Activated naive CD8-positive, alpha-beta T cell treated with anti-CD3 and anti-CD28 coated beads, Interleukin-2, amount 50 U/mL, for 16 hours (primary cell): Measurements from ENCODE around the gene GRK6.
A peak's percentile ranks its signal among the peaks of the same experiment; 100 is the strongest.

Source experiments
- DNase-seq: peaks from one replicate; pipeline ENCODE4 v3.0.0-alpha.2; 2020; ENCODE audit warnings: low read depth, low spot score

The GRK6 gene

DNA sequence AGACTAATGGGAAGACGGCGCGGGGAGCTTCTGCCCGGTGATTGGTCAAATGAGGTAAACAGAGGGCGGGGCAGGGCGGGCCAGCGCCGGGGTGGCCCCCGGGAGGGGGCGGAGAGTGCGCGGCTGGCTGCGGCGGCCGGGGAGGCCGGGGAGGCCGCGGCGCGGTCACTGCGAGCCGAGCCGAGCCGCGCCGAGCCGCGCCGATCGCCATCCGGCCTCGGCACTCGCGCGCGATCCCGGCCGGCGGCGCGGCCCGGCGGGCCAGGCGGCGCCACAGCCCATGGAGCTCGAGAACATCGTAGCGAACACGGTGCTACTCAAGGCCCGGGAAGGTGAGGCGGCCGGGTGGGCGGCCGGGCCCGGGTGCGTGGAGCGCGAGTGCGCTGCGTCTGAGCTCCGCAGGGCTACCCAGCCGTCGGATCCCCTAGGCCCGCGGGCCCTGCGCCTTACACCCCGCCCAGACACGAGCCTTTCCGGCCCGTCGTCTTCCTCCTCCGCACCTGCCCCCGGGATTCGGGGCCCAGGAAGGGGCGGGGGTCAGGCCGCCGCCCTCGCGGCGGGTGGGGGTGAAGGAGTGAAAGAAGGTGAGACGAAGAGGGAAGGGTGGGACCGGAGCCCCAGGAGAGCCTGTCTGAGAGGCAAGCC is at the start of gene GRK6:
GRK6 (plus strand) TSS at position 111 of the 645 bp plus-strand sequence; CDS start at position 281, 170 bp downstream.
- no peak for DNase-seq

GRCh38 chr5:177377851-177378776 is 48.4 kb upstream of the GRK6 start:
- DNase-seq = no peak

- no peak for DNase-seq
Observed at GRCh38 chr5:177378884-177379883, 47.3 kb upstream of the GRK6 start.

DNA sequence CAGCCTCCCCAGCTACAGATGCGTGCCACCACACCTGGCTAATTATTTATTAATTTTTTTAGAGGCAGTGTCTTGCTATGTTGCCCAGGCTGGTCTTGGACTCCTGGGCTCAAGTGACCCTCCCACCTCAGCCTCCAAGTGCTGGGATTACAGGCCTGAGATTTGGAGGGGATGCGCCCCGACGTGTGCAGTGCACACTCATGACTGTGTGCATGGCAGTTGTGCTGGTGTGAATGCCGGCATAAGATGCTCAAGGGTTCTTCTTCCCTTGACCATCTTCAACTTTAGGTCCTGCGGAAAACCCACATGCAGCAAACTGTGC is 45.7 kb upstream of the GRK6 start:
- no peak for DNase-seq

GRCh38 chr5:177382423-177383029 is 44.0 kb upstream of the GRK6 start:
- no peak for DNase-seq

GRCh38 chr5:177383181-177383580 is 43.3 kb upstream of the GRK6 start:
- DNase-seq = no peak

- DNase-seq = no peak
Observed at GRCh38 chr5:177384134-177384533, 42.3 kb upstream of the GRK6 start, which contains the start of gene SLC34A1. Gene SLC34A1 (plus strand): TSS chr5:177384434. CDS start chr5:177385742, 1,308 bp downstream.

- no peak for DNase-seq
Observed at GRCh38 chr5:177385720-177386119, 40.8 kb upstream of the GRK6 start.

DNA sequence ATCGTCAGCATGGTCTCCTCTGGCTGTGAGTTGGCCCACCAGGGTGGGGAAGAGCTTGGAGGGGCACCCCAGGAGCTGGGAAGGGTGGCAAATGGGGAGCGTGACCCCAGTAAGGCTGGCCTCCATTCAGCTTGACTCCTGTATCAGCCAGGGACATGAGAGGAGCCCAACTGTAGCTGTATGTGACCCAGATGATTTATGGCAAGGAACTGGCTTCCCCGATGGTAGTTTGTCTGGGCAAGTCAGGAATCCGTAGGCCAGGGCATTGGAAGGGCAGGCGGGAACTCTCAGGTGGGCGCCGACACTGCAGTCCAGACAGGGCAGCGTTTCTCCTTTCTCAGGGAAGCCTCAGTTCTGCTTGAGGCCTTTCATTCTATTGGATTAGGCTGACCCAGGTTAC is 39.9 kb upstream of the GRK6 start:
- DNase-seq = no peak

DNA sequence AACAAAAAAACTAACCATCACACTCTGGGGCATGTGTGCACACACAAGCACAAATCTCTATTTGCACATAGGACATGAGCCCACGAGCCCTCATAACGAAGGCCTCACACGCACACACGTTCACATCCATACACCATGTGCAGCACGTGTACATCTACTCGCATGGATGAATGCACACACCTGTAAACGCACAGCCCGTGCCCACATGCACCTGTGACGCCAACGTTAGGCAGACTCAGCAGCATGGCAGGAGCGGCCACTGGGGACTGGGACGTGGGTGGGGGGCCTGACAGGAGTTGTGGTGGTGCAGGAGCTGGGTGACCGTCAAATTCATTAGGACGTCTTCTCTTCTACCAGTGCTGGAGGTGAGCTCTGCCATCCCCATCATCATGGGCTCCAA is 39.1 kb upstream of the GRK6 start:
- no peak for DNase-seq

DNA sequence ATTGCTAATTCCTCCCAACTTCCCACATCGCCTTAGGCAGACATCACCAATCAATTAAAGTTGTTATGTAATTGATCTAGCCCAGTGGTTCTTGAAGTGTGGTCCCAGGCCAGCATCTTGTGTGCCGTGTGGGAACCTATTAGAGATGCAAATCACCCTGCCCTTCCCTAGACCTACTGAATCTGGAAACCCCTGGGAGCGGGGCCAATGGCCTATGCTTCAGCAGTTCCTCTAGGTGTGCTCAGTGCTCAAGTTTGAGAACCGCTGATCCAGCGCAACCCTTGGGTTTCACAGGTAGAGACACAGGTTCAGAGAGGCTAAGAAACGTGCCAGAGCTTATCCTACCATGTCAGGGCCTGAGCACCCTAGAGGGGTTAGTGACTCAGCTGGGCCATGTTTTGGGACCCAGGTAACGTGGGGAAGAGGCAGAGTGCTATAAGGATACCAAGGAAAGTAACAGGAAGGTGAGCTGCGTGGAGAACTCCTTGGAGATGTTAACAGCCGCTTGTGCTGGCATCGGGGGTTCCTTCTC is 37.9 kb upstream of the GRK6 start:
- DNase-seq = no peak

GRCh38 chr5:177389241-177390169 is 37.0 kb upstream of the GRK6 start:
- no peak for DNase-seq

- DNase-seq = peak; percentile 83
Observed at GRCh38 chr5:177390363-177391300, 35.8 kb upstream of the GRK6 start.

- DNase-seq = no peak
Observed at GRCh38 chr5:177392765-177393164, 33.7 kb upstream of the GRK6 start.

GRCh38 chr5:177393206-177393765 is 33.2 kb upstream of the GRK6 start:
- DNase-seq = no peak

DNA sequence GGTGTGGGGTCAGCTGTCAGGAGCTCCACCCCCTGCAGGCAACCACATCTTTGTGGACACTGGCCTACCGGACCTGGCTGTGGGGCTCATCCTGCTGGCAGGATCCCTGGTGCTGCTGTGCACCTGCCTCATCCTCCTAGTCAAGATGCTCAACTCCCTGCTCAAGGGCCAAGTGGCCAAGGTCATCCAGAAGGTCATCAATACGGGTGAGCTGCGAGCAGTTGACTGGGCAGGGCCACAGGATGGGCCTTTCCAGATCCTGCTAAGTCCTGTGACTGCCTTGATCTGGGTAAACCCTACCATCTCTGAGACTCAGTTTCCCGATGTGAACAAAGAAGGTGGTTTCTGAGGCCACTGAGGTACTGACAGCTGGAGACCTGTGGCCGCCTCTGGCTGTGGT is 32.5 kb upstream of the GRK6 start:
- no peak for DNase-seq

DNA sequence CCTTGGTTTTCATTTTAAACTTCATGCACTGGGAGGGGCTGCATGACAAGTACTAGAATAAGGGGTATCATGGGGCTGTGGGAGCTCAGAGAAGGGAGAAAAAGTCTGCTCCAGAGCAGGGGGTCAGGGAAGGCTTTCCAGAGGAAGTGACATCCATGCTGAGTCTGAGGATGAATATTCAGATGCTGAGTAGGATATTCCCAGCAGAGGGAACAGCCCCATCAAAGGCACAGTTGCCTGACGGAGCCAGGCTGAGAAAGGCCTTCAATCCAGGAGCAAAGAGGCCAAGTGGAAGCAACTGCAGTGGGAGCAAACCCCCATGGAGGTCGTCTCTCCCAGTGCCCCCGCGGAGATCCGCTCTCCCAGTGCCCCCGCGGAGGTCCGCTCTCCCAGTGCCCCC is 30.4 kb upstream of the GRK6 start:
- no peak for DNase-seq

GRCh38 chr5:177396807-177397206 is 29.7 kb upstream of the GRK6 start:
- DNase-seq = no peak
